ENCODE measurements around the gene PARP12. TPM values are rescaled to one million over a fixed set of nuclear protein-coding genes. Genes with fewer than 3 reads are reported as not detected.

PARP12 gene
- total and polyA plus RNA-seq, 12 donors: 6.7 to 48.3 (median 13.1) TPM

GRCh38 chr7:140024585-140024984 is 38.2 kb downstream of the PARP12 start:
- Histone ChIP-seq H3K27ac (no peak overlapping the region), H3K27me3 (no peaks in the 10 kb centered on the region), H3K36me3 (peaks cover 0 to 90% (median 35%) of the 10 kb centered on the region in 9 donors), H3K4me1 (no peaks in the 10 kb centered on the region), H3K4me3 (no peak overlapping the region), H3K9me3 (no peaks in the 10 kb centered on the region)
- WGBS, 2 donors: 92 to 95% methylated on average over 18 of the region's 18 CpGs
- TF ChIP-seq, protein P1, sequence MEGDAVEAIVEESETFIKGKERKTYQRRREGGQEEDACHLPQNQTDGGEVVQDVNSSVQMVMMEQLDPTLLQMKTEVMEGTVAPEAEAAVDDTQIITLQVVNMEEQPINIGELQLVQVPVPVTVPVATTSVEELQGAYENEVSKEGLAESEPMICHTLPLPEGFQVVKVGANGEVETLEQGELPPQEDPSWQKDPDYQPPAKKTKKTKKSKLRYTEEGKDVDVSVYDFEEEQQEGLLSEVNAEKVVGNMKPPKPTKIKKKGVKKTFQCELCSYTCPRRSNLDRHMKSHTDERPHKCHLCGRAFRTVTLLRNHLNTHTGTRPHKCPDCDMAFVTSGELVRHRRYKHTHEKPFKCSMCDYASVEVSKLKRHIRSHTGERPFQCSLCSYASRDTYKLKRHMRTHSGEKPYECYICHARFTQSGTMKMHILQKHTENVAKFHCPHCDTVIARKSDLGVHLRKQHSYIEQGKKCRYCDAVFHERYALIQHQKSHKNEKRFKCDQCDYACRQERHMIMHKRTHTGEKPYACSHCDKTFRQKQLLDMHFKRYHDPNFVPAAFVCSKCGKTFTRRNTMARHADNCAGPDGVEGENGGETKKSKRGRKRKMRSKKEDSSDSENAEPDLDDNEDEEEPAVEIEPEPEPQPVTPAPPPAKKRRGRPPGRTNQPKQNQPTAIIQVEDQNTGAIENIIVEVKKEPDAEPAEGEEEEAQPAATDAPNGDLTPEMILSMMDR (IDR thresholded peaks at IDR 0.05): no peak
- ATAC-seq (no peak), DNase-seq (no peak)
- intact Hi-C loops (cut with DNase I): no loop called here

DNA sequence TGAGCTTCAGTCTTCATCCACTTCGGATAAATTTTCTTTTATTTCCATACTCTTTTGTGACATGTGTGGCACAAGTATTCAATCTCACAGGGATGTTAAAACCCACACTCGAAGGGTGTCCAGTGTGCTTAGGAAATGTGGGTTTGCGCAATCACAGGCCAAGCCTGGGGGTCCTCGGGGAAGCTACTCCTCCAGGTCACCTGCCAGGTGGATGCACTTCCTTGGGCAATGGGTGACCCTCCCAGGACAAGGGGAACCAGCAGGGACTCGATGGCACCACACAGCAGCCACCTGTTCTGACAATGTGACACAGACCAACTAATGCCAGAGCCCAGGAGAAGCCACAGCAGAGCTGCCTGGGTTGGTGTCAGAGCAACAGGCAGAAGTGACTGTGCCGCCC is 39.0 kb downstream of the PARP12 start:
- ATAC-seq (no peak), DNase-seq (no peak)
- Histone ChIP-seq H3K4me1 (no peaks in the 10 kb centered on the region), H3K27me3 (no peaks in the 10 kb centered on the region), H3K36me3 (peaks cover 0 to 83% (median 35%) of the 10 kb centered on the region in 9 donors), H3K9me3 (no peaks in the 10 kb centered on the region), H3K4me3 (no peak overlapping the region), H3K27ac (no peak overlapping the region)
- intact Hi-C loops (cut with DNase I): no loop called here
- TF ChIP-seq, protein P1 (IDR thresholded peaks at IDR 0.05): no peak
- WGBS, 2 donors: 91 to 92% methylated on average over 6 of the region's 6 CpGs

- TF ChIP-seq, protein P1 (IDR thresholded peaks at IDR 0.05): no peak
- Histone ChIP-seq H3K36me3 (peaks cover 0 to 77% (median 33%) of the 10 kb centered on the region in 9 donors), H3K27ac (no peak overlapping the region), H3K27me3 (no peaks in the 10 kb centered on the region), H3K4me3 (no peak overlapping the region), H3K4me1 (no peaks in the 10 kb centered on the region), H3K9me3 (no peaks in the 10 kb centered on the region)
- intact Hi-C loops (cut with DNase I): no loop called here
- ATAC-seq: no peak
- 80 to 84% methylated on average over 7 of the region's 7 CpGs for WGBS, 2 donors
- no peak for DNase-seq
Measured at GRCh38 chr7:140022582-140023211, 40.1 kb downstream of the PARP12 start.

DNA sequence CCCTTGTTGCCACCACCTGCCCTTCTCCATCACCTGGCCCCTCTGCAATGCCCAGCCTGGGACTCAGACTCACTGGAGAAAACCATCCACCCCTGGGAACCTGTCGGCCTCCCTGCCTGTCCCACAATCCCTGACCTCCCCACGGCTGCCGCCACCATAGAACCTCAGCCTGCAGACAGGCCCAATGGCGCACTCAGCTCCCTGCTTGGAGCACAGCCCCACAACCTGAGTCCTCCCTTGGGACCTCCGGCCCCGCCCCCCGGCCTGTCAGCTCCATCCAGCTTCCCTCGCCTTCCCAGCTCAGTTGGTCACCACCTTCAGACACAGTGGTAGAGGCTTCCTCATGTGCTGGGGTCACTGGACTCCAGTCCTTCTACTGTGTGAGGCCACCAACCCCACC is 41.1 kb downstream of the PARP12 start:
- Histone ChIP-seq H3K27ac (no peak overlapping the region), H3K4me1 (no peaks in the 10 kb centered on the region), H3K36me3 (peaks cover 0 to 77% (median 25%) of the 10 kb centered on the region in 9 donors), H3K27me3 (no peaks in the 10 kb centered on the region), H3K9me3 (no peaks in the 10 kb centered on the region), H3K4me3 (no peak overlapping the region)
- WGBS, 2 donors: 95 to 98% methylated on average over 8 of the region's 8 CpGs
- TF ChIP-seq, protein P1 (IDR thresholded peaks at IDR 0.05): no peak
- DNase-seq: no peak
- ATAC-seq: no peak
- intact Hi-C loops (cut with DNase I): no loop called here

All from heart right ventricle (tissue), 16 donors.